H1 (cell line): ENCODE results near the gene PRAME. TPM values are rescaled to one million over a fixed set of nuclear protein-coding genes. Genes with fewer than 3 reads are reported as not detected.

Experiments used
- CTCF ChIA-PET: fragments of 300-600 bp; sonication (Branson Sonifier 250); formaldehyde crosslinking; loops from one replicate; lab custom pipeline; 2021; ENCODE audit not compliant: partially characterized antibody; lab: Charles Lee
- POLR2A ChIA-PET: fragments of 300-600 bp; sonication (Branson Sonifier 250); formaldehyde crosslinking; loops from one replicate; lab custom pipeline; 2021; ENCODE audit warnings: inconsistent platforms; ENCODE audit not compliant: partially characterized antibody; lab: Charles Lee
- DNase-seq, 2 experiments: peaks; one replicate each; pipeline versions ENCODE4 v3.0.0 to v3.0.0-alpha.2; 2010 to 2022; ENCODE audit warnings: low spot score in 2 of 2, low read depth in 1 of 2, mixed read lengths in 1 of 2
- FAIRE-seq: peaks from 2 replicates; lab custom pipeline; 2011; peaks lifted over from hg19 to GRCh38; lab: Jason Lieb, UNC
- H2AFZ ChIP-seq: 2 replicates; pipeline ENCODE4 v1.8.1; 2012; ENCODE audit warnings: low read length, inconsistent platforms
- H2AK5ac ChIP-seq: 2 replicates; pipeline ENCODE4 v1.6.1; 2013; ENCODE audit warnings: low read depth, low read length
- H2BK120ac ChIP-seq: replicated peaks from 2 replicates; pipeline ENCODE3; 2013; ENCODE audit warnings: low read depth, low read length, inconsistent platforms
- H2BK12ac ChIP-seq: 2 replicates; pipeline ENCODE4 v1.6.1; 2013; ENCODE audit warnings: low read depth, low read length
- H2BK15ac ChIP-seq: 2 replicates; pipeline ENCODE4 v1.6.1; 2013; ENCODE audit warnings: low read length
- H2BK20ac ChIP-seq: 2 replicates; pipeline ENCODE4 v1.6.1; 2013; ENCODE audit warnings: low read length
- H2BK5ac ChIP-seq: 2 replicates; pipeline ENCODE4 v1.6.1; 2013; ENCODE audit warnings: low read depth, low read length
- H3K14ac ChIP-seq: 2 replicates; pipeline ENCODE4 v1.6.1; 2013; ENCODE audit warnings: inconsistent platforms; ENCODE audit not compliant: insufficient read length
- H3K18ac ChIP-seq: 2 replicates; pipeline ENCODE4 v1.6.1; 2013; ENCODE audit warnings: low read length; ENCODE audit errors: extremely low read depth
- H3K23ac ChIP-seq: 2 replicates; pipeline ENCODE4 v1.6.1; 2013; ENCODE audit warnings: inconsistent platforms; ENCODE audit not compliant: insufficient read length
- H3K23me2 ChIP-seq: 2 replicates; pipeline ENCODE4 v1.6.1; 2013; ENCODE audit warnings: low read depth, low read length
- H3K27ac ChIP-seq: 2 replicates; pipeline ENCODE4 v1.6.1; 2011; ENCODE audit warnings: low read depth, low read length, inconsistent platforms
- H3K27me3 ChIP-seq, 4 experiments: replicated peaks in 1 of 4; 1 replicate in 1 of 4; 2 replicates in 3 of 4; pipeline versions ENCODE4 v1.6.1 to v1.8.1; 2011 to 2013; ENCODE audit warnings: low read length in 3 of 4, mild to moderate bottlenecking in 3 of 4, inconsistent platforms in 2 of 4, mixed read lengths in 2 of 4, moderate library complexity in 1 of 4; ENCODE audit not compliant: control insufficient read depth in 3 of 4, insufficient read depth in 3 of 4; ENCODE audit errors: extremely low read depth in 1 of 4
- H3K36me3 ChIP-seq, 4 experiments: 2 replicates each; pipeline versions ENCODE4 v1.6.1 to v1.8.1; 2011 to 2013; ENCODE audit warnings: mild to moderate bottlenecking in 4 of 4, low read length in 3 of 4, moderate library complexity in 2 of 4, control low read depth in 1 of 4, inconsistent platforms in 1 of 4; ENCODE audit not compliant: insufficient read depth in 4 of 4, control insufficient read depth in 2 of 4
- H3K4ac ChIP-seq: replicated peaks from 2 replicates; pipeline ENCODE3; 2013; ENCODE audit warnings: low read length, low read depth, mixed read lengths, inconsistent platforms; ENCODE audit not compliant: insufficient read length
- H3K4me1 ChIP-seq, 4 experiments: replicated peaks in 1 of 4; 1 replicate in 1 of 4; 2 replicates in 3 of 4; pipeline versions ENCODE4 v1.6.1 to v1.8.1; 2011 to 2013; ENCODE audit warnings: low read length in 3 of 4, inconsistent platforms in 2 of 4, mixed read lengths in 1 of 4; ENCODE audit not compliant: insufficient read depth in 4 of 4, control insufficient read depth in 3 of 4
- H3K4me2 ChIP-seq, 2 experiments: 2 replicates each; pipeline versions ENCODE4 v1.6.1 to v1.8.1; 2011 to 2013; ENCODE audit warnings: low read depth in 2 of 2, low read length in 2 of 2, control low read depth in 1 of 2, inconsistent platforms in 1 of 2, mild to moderate bottlenecking in 1 of 2; ENCODE audit not compliant: insufficient read depth in 1 of 2
- H3K4me3 ChIP-seq, 4 experiments: fragments of 200-600, 300-600 bp in 1 of 4; sonication (generic), shearing (Covaris generic), sonication (Bioruptor Twin) in 1 of 4; 2 replicates each; pipeline versions ENCODE4 v1.5.1 to v1.8.1; 2011 to 2016; ENCODE audit warnings: low read length in 4 of 4, low read depth in 3 of 4, control low read depth in 2 of 4, inconsistent platforms in 2 of 4, mild to moderate bottlenecking in 2 of 4, mixed read lengths in 1 of 4, moderate library complexity in 1 of 4; ENCODE audit not compliant: insufficient read depth in 2 of 4; ENCODE audit errors: extremely low read depth in 1 of 4
- H3K56ac ChIP-seq: replicated peaks from 2 replicates; pipeline ENCODE3; 2013; ENCODE audit warnings: low read depth, mild to moderate bottlenecking, mixed read lengths, low read length, inconsistent platforms; ENCODE audit not compliant: insufficient read length
- H3K79me1 ChIP-seq: 2 replicates; pipeline ENCODE4 v1.6.1; 2013; ENCODE audit warnings: low read depth, low read length, control low read depth
- H3K79me2 ChIP-seq, 2 experiments: 2 replicates each; pipeline versions ENCODE4 v1.6.1 to v1.8.1; 2012 to 2013; ENCODE audit warnings: low read length in 2 of 2, mild to moderate bottlenecking in 2 of 2, inconsistent platforms in 1 of 2; ENCODE audit not compliant: insufficient read depth in 2 of 2, control insufficient read depth in 1 of 2
- H3K9ac ChIP-seq, 4 experiments: replicated peaks in 1 of 4; 1 replicate in 1 of 4; 2 replicates in 3 of 4; pipeline versions ENCODE4 v1.6.1 to v1.8.1; 2011 to 2013; ENCODE audit warnings: low read depth in 3 of 4, low read length in 3 of 4, control low read depth in 2 of 4, mild to moderate bottlenecking in 2 of 4, moderate library complexity in 2 of 4, inconsistent platforms in 1 of 4; ENCODE audit errors: extremely low read depth in 1 of 4
- H3K9me3 ChIP-seq, 2 experiments: 2 replicates each; pipeline versions ENCODE4 v1.6.1 to v1.8.1; 2012 to 2013; ENCODE audit warnings: mild to moderate bottlenecking in 2 of 2, moderate library complexity in 2 of 2, control low read depth in 1 of 2, inconsistent platforms in 1 of 2, low read depth in 1 of 2, low read length in 1 of 2, mixed read lengths in 1 of 2; ENCODE audit not compliant: insufficient read depth in 2 of 2
- H4K20me1 ChIP-seq, 2 experiments: replicated peaks in 1 of 2; 2 replicates each; pipeline versions ENCODE3 to v1.8.1; 2011 to 2013; ENCODE audit warnings: inconsistent platforms in 2 of 2, low read length in 2 of 2, mild to moderate bottlenecking in 1 of 2; ENCODE audit not compliant: insufficient read depth in 2 of 2, control insufficient read depth in 1 of 2
- H4K5ac ChIP-seq: 2 replicates; pipeline ENCODE4 v1.6.1; 2013; ENCODE audit warnings: low read length, low read depth, mixed read lengths, inconsistent platforms; ENCODE audit not compliant: insufficient read length
- H4K8ac ChIP-seq: 2 replicates; pipeline ENCODE4 v1.8.0; 2013; ENCODE audit warnings: mild to moderate bottlenecking, moderate library complexity, low read length, inconsistent platforms; ENCODE audit not compliant: insufficient read depth; ENCODE audit errors: extremely low read depth
- H4K91ac ChIP-seq: replicated peaks from 2 replicates; pipeline ENCODE3; 2013; ENCODE audit warnings: low read length, mixed read lengths, inconsistent platforms; ENCODE audit not compliant: insufficient read length
- EP300 ChIP-seq, 2 experiments: IDR thresholded peaks; 1 replicate in 1 of 2; 2 replicates in 1 of 2; pipeline ENCODE4 v1.6.1; 2011 to 2012; ENCODE audit warnings: low read depth in 2 of 2, low read length in 2 of 2, mild to moderate bottlenecking in 2 of 2, borderline replicate concordance in 1 of 2, inconsistent platforms in 1 of 2, moderate library complexity in 1 of 2
- MAX ChIP-seq: IDR thresholded peaks from 2 replicates; pipeline ENCODE4 v1.6.1; 2012; ENCODE audit warnings: inconsistent platforms
- SIRT6 ChIP-seq: IDR thresholded peaks from one replicate; pipeline ENCODE4 v1.7.1; 2012; ENCODE audit warnings: low read length, inconsistent platforms
- WGBS, 2 experiments: shearing (Covaris generic) in 1 of 2; methylation state at CpG; one replicate each; pipeline versions ENCODE4 v1.1.6 to v1.1.7; 2013 to 2015; ENCODE audit warnings: low lambda C conversion rate in 2 of 2, mixed read lengths in 2 of 2, inconsistent platforms in 1 of 2, low coverage in 1 of 2, missing lambda C conversion rate in 1 of 2; ENCODE audit not compliant: insufficient replicate concordance in 2 of 2, insufficient coverage in 1 of 2, insufficient read length in 1 of 2; ENCODE audit errors: extremely low coverage in 1 of 2, missing lambda C conversion rate in 1 of 2; 5-methylcytosine and 5-hydroxymethylcytosine counted together
- polyA plus RNA-seq, 7 experiments: library from polyadenylated mRNA; depleted of rRNA in 3 of 7; stranded (reverse) in 5 of 7; unstranded in 2 of 7; fragments of >200 nt in 5 of 7; fragments of 200-250 nt in 2 of 7; gene quantifications; 1 replicate in 5 of 7; 2 replicates in 1 of 7; 4 replicates in 1 of 7; pipeline versions ENCODE4 v1.2.1 to v1.2.3, GENCODE V29; 2011 to 2013; ENCODE audit warnings: missing spikeins in 2 of 7, mixed read lengths in 2 of 7
- total RNA-seq: library from RNA; stranded (reverse); fragmentation: NEBNext Ultra II Directional; extraction: Animal tissue kit (Norgen Biotek cat#: 25700); gene quantifications from 2 replicates; pipeline ENCODE4 v1.2.1, GENCODE V29; 2021

PRAME gene
- total and polyA plus RNA-seq, 2 of the 8 experiments (the other 6 are each of a cell fraction or from before 2014, with no cell fraction given), result 0.15 to 1.1 TPM

GRCh38 chr22:22550789-22551434 is 8.2 kb downstream of the PRAME start:
- Histone ChIP-seq H3K56ac (no peak overlapping the region), H3K4me3 (no peak overlapping the region), H3K4ac (no peak overlapping the region), H3K9me3 (peaks cover 27 to 50% of the 10 kb centered on the region in 2 experiments; a peak in 3 of 4 replicates), H3K27ac (no peak overlapping the region), H3K23ac (no peak overlapping the region), H3K18ac (no peak overlapping the region), H2BK5ac (no peak overlapping the region), H3K9ac (no peak overlapping the region), H3K4me2 (no peak overlapping the region), H2BK12ac (no peak overlapping the region), H4K8ac (no peak overlapping the region), H3K27me3 (peaks cover 27 to 74% (median 48%) of the 10 kb centered on the region in 4 experiments), H3K14ac (no peak overlapping the region), H2BK15ac (no peak overlapping the region), H2AK5ac (no peak overlapping the region), H3K4me1 (no peaks in the 10 kb centered on the region), H3K79me2 (no peaks in the 10 kb centered on the region), H2BK120ac (no peak overlapping the region), H2AFZ (no peak overlapping the region), H3K23me2 (no peaks in the 10 kb centered on the region), H3K36me3 (no peaks in the 10 kb centered on the region), H4K5ac (no peak overlapping the region), H4K20me1 (peaks cover 0 to 1% of the 10 kb centered on the region in 2 experiments), H3K79me1 (no peaks in the 10 kb centered on the region), H4K91ac (no peak overlapping the region), H2BK20ac (no peak overlapping the region)
- CTCF ChIA-PET, result no interaction called here
- DNase-seq (no peak), FAIRE-seq (no peak)
- POLR2A ChIA-PET, result no interaction called here
- 91% methylated on average over 8 of the region's 8 CpGs; no CpG with 5 or more reads in 1 of the 2 experiments for WGBS, 2 experiments
- TF ChIP-seq SIRT6, result no peak
- TF ChIP-seq MAX, result no peak
- no peak for TF ChIP-seq EP300 (IDR thresholded peaks at IDR 0.05; ENCODE audit: borderline replicate concordance in 1 of 2, low read depth in 2 of 2, low read length in 2 of 2)
